ENCODE measurements around the gene ATP8A2.
A peak's percentile ranks its signal among the peaks of the same experiment; 100 is the strongest.

The ATP8A2 gene

GRCh38 chr13:25732111-25732865, 360.5 kb downstream of the ATP8A2 start:
- DNase-seq (ENCODE audit: low spot score), result no peak

GRCh38 chr13:25733001-25733491, 361.3 kb downstream of the ATP8A2 start:
- DNase-seq (ENCODE audit: low spot score), result no peak

- no peak for DNase-seq (ENCODE audit: low spot score)
Observed at GRCh38 chr13:25733696-25734435, 362.1 kb downstream of the ATP8A2 start.

DNA sequence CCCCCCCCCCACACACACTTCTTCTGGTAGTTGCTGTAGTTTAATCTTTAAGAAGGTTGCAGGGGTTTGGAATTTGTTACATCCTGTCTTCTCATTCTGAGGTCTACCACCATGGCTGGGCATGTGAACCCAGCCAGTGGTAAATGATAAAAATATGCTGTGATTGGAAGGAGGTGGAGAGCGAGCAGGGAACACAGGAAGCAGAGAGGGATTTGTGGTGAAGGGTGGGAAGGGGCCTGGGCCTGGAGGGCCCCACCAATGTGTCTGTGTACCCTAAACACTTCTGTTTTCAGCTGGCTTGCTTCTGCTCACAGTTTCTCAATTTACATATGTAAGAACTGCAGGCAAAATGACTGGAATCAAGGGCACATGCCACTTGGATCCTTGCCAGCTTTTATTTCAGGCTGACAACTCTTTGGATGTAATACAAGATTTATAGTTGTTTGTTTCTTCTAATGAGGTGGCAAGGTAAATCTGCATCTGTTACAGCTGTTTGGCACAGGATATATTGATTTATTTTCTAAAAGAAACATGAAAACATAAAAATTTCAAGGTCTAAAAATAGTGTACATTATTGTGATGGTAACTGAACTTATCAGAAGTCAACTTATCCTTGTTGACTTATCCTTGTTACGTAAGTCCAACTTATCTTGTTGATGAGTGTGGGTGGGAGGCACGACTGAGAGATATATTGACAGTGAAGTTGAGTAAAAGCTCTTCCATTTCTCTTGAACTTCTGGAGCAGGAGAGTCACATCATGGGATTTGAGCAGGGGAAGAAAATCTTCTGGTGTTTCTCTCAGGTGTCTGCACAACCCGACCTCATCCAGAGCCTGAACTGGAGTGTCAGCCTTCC, 366.8 kb downstream of the ATP8A2 start:
- no peak for DNase-seq (ENCODE audit: low spot score)

DNA sequence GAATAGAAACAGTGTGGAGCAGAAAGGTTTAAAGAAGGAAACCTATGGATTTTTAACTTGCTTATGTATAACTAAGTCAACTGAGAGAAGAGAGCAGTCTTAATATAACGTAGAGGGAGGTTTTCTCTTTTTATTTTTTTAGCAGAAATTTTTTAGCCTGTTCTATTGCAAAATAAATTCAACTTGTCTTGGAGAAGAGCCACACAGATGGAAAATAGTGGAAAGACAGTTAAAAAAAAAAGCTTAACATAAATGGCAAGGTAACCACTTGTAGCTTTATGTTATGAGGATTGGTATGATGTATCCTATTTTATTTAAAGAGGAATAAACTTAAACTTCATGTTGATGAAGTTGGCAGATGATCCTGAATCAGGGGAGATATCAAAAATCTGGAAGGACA, 367.6 kb downstream of the ATP8A2 start:
- no peak for DNase-seq (ENCODE audit: low spot score)

GRCh38 chr13:25741796-25742195, 370.0 kb downstream of the ATP8A2 start:
- DNase-seq (ENCODE audit: low spot score), result no peak

DNA sequence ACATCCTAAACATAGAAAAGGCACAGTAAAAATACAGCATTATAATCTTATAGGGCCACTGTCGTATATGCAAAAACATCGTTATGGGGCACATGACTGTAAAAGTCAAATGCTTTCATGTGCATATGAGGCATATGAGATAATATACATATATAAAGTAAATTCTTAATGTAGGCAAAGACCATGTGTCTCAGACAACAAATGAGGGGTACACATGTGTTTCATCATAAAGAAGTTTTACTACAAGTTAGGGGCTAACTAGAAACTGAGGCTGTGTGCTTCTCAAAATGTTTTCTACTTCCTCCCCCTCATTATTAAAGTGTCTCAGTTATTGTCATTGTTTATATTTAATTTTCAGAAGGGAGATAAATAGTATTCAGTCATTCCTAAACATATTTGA, 370.4 kb downstream of the ATP8A2 start:
- DNase-seq (ENCODE audit: low spot score), result no peak

DNA sequence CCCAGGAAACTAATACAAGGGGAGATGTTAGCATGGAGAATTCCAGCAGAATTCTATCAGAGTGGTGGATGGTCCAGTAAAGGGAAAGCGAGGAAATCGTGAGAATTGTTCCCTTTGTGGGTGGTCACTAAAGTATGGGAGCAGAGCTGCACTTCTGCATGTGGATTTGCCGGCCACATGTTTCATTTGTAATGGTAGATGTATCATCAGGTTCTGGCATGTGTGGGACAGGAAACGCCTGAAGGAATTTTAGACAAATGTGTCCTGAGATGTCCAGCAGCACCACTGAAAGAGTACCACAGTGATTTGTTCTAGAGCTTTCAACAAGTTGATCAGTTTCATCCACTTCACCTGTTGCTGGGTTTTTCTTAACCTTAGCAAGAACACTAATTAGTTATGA, 371.6 kb downstream of the ATP8A2 start:
- DNase-seq (ENCODE audit: low spot score), result no peak

DNA sequence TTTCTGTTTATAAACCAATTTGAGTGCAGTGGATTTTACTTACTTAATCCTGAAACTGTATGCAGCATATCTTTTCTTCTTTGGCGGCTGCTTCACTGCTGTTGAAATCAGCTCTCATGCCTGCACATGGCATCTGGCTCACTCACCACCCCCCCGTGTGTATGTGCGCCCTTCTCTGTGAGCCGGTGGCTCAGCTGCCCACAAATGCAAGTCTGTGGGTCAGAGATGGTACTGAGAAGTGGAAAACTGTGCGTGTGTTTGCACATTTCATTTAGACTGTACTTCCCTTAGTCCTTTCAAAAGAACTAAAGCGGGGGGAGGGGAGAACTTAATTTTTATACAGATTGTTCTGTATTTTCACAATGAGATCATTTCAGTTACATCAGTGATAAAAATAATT, 372.4 kb downstream of the ATP8A2 start:
- DNase-seq (ENCODE audit: low spot score), result no peak

- no peak for DNase-seq (ENCODE audit: low spot score)
Observed at GRCh38 chr13:25746131-25746530, 374.4 kb downstream of the ATP8A2 start.

- DNase-seq (ENCODE audit: low spot score), result peak; percentile 19
Observed at GRCh38 chr13:25752957-25753551, 381.3 kb downstream of the ATP8A2 start.

DNA sequence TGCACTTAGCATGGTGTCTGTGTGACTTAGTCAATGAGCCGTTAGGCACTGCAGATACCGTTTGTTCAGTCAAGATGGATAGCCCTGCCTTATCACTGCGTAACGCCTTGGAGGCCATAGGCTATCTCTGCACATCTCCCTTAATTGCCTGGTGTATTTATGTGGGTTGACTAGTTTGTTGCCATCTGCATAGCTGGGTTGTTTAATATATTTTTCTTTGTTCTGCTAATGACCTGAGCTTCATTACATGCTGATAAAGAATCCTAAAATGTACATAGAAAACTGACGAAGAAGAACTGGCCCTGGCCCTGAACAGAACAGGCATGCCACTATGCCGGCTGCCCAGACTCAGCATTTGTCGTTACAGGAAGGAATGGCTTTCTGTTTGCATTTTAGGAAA, 382.2 kb downstream of the ATP8A2 start:
- no peak for DNase-seq (ENCODE audit: low spot score)

DNA sequence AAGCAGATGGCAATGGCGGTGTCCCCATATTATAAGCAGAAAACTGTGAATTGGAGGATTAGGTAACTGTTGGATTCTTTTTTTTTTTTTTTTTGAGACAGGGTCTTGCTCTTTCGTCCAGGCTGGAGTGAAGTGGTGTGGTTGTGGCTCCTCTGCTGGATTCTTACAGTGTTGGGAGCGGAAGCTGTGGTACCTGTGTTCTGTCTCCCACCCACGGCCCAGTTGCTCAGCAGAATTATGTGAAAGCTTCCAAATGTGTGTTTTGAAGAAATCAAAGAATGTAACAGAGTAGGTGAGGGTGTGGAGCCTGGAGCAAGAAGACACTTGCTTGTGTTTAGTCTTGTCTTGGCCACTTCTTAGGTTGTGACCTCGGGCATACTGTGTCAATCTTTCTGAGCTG, 384.5 kb downstream of the ATP8A2 start:
- no peak for DNase-seq (ENCODE audit: low spot score)

DNA sequence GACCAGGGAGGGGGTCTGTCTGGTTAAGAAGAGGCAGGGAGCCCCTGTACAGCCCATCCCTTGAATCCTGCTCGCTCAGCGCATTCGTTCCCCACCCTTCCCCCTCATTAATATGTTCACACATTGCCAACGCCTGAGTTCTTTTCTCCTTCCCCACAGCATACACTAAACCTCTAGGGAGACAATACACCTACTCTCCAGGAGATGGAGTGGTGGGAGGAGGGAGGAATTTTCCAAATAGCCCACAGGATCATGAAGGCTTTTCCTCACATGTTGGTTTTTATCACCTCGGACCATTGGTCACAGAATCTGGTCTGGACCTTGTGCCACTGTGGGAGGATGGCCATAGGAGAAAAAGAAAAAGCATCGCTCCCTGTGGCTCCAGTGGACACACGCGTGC, 385.1 kb downstream of the ATP8A2 start:
- DNase-seq (ENCODE audit: low spot score), result no peak

- DNase-seq (ENCODE audit: low spot score), result no peak
Observed at GRCh38 chr13:25761041-25761440, 389.3 kb downstream of the ATP8A2 start.

GRCh38 chr13:25762281-25762680, 390.5 kb downstream of the ATP8A2 start:
- no peak for DNase-seq (ENCODE audit: low spot score)

DNA sequence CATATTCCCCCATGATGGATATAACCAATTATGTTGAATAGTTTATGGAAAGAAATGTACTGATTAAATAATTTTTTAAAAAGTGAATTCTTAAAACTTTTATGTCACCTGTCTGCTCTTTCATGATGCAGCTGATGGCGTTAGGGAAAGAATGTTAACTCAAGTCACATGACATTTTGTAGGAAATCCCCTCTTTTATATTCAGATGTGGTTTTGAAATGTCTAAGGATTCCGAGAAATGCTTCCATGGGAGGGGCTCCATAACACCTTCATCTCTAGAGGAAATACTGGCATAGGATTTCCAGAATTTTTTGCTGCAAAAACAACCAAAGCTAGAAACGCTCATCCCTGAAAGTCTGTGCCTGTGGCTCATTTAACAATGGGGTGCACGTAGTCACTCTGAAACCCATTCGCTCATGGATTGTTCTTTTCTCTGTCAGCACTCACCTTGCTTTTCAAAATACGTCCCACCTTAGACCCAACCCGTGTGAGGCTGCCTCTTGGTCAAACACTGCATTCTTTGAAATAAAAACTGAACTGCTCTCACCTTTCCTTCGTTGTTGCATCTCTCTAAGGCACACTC, 391.1 kb downstream of the ATP8A2 start:
- no peak for DNase-seq (ENCODE audit: low spot score)

GRCh38 chr13:25764378-25764777, 392.6 kb downstream of the ATP8A2 start:
- no peak for DNase-seq (ENCODE audit: low spot score)

GRCh38 chr13:25765266-25765665, 393.5 kb downstream of the ATP8A2 start:
- DNase-seq (ENCODE audit: low spot score), result no peak

- DNase-seq (ENCODE audit: low spot score), result no peak
Observed at GRCh38 chr13:25766576-25766975, 394.8 kb downstream of the ATP8A2 start.

DNA sequence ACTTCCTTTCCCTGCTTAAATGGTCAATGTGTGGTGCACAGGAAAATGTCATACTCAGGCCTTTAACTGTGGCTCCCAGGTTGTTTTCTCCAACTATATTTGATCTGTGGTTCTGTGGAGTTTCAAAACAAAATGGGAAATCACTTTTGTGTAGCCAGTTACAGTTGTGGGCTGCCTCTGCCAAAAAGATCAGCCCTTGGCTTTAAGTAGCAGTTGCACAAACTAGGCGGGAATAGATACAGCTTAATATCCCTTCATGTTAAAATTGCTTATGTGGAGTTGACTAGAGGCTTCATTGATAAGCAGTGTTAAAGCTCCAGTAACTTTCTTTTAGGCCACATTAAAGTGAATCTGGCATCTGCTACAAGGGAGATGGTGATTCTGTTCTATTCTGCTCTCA, 395.2 kb downstream of the ATP8A2 start:
- DNase-seq (ENCODE audit: low spot score), result no peak

DNA sequence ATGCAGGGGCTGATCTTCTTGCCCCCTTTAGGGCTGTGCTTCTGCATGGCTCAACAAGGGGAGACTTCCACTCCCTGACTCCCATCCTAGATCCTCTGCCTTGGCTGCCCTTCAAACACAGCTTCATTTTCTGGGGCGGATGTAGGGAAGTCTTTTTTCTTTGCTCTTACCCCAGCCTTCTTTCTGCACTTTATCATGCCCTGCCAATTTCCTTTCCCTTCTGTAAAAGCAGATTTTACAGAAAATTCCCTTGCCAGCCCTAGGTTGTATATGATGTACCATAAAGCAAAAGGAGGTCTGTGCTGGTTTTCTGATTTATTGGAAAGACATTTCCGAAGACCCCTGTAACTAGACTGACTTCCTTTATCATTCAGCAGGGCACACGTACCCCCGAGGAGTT, 396.6 kb downstream of the ATP8A2 start:
- DNase-seq (ENCODE audit: low spot score), result no peak
